Fibroblast of pulmonary artery (primary cell): ENCODE measurements around the gene KCNA1.
A peak's percentile ranks its signal among the peaks of the same experiment; 100 is the strongest.

Experiments used
- DNase-seq: peaks from one replicate; pipeline ENCODE4 v3.0.0-alpha.2; 2010; ENCODE audit warnings: low read depth
- H3K4me3 ChIP-seq: replicated peaks from 2 replicates; pipeline ENCODE4 v1.5.1; 2011; ENCODE audit warnings: low read depth, mild to moderate bottlenecking, control low read depth, low read length, moderate library complexity
- CTCF ChIP-seq: IDR thresholded peaks from 2 replicates; pipeline ENCODE4 v1.5.1; 2011; ENCODE audit warnings: mild to moderate bottlenecking, control low read depth, low read length, inconsistent platforms; ENCODE audit errors: missing control alignments

Gene KCNA1

GRCh38 chr12:4910502-4911315 is 1.0 kb downstream of the KCNA1 start:
- TF ChIP-seq CTCF, result no peak

GRCh38 chr12:4911316-4911994 is 1.8 kb downstream of the KCNA1 start:
- no peak for TF ChIP-seq CTCF
- no peak overlapping the region for H3K4me3 ChIP-seq

More at GRCh38 chr12:4910502-4911315, 1.0 kb downstream of the KCNA1 start:
- DNase-seq, result no peak
- peak overlapping the region; percentile 10 for H3K4me3 ChIP-seq

GRCh38 chr12:4914720-4915119 is 5.0 kb downstream of the KCNA1 start:
- no peak for TF ChIP-seq CTCF

More at GRCh38 chr12:4911316-4911994, 1.8 kb downstream of the KCNA1 start:
- DNase-seq, result no peak

GRCh38 chr12:4915752-4916151 is 6.0 kb downstream of the KCNA1 start:
- no peak overlapping the region for H3K4me3 ChIP-seq
- no peak for TF ChIP-seq CTCF
- no peak for DNase-seq

More at GRCh38 chr12:4914720-4915119, 5.0 kb downstream of the KCNA1 start:
- no peak overlapping the region for H3K4me3 ChIP-seq
- no peak for DNase-seq

- no peak for TF ChIP-seq CTCF
- DNase-seq, result no peak
Observed at GRCh38 chr12:4918950-4919660, 9.4 kb downstream of the KCNA1 start.

GRCh38 chr12:4932576-4932975 is 22.9 kb downstream of the KCNA1 start:
- H3K4me3 ChIP-seq, result no peak overlapping the region
- DNase-seq, result no peak
- no peak for TF ChIP-seq CTCF

More at GRCh38 chr12:4918950-4919660, 9.4 kb downstream of the KCNA1 start:
- H3K4me3 ChIP-seq, result no peak overlapping the region
